ENCODE measurements around the gene ARHGEF19.

GRCh38 chr1:16161717-16162116 is 50.7 kb downstream of the ARHGEF19 start:
- TF ChIP-seq GATA2 (IDR thresholded peaks at IDR 0.05; ENCODE audit: low read depth, low read length) = no peak
- no peak for TF ChIP-seq GATA3 (IDR thresholded peaks at IDR 0.05; ENCODE audit: low read depth, low read length)

Measured in SH-SY5Y (cell line).